Stimulated activated CD4-positive, alpha-beta T cell treated with anti-CD3 and anti-CD28 coated beads, Interleukin-2, amount 100 ng/mL, for 24 hours (primary cell): Measurements from ENCODE around the gene CLDN11.

Source experiments
- DNase-seq, 2 donors: peaks; one replicate each; pipeline ENCODE4 v3.0.0-alpha.2; 2020

Gene CLDN11

GRCh38 chr3:170473358-170473757 lies 54.7 kb downstream of the CLDN11 start:
- no peak for DNase-seq

- DNase-seq = no peak
Observed at GRCh38 chr3:170475092-170475685, 56.5 kb downstream of the CLDN11 start.

GRCh38 chr3:170476291-170476690 lies 57.6 kb downstream of the CLDN11 start:
- no peak for DNase-seq

- DNase-seq = no peak
Observed at GRCh38 chr3:170477395-170477794, 58.7 kb downstream of the CLDN11 start.

- no peak for DNase-seq
Observed at GRCh38 chr3:170480111-170480510, 61.4 kb downstream of the CLDN11 start.

GRCh38 chr3:170482199-170482598 lies 63.5 kb downstream of the CLDN11 start:
- no peak for DNase-seq

GRCh38 chr3:170483485-170484262 lies 65.0 kb downstream of the CLDN11 start:
- DNase-seq = no peak
